SK-N-SH (cell line): ENCODE measurements around the gene ZMYM1. TPM values are rescaled to one million over a fixed set of nuclear protein-coding genes. Genes with fewer than 3 reads are reported as not detected.
"Not testable (repeated sequence)": the region's sequence is repeated elsewhere in the genome, so short reads cannot be mapped to it uniquely, and the experiment has no call there.

Experiments
- CTCF ChIA-PET: fragments of 300-600, 350-600 bp; formaldehyde crosslinking; extraction: SDS; loops from one replicate; lab custom pipeline; 2021; lab: Yijun Ruan, JAX
- POLR2A ChIA-PET: fragments of 350-600 bp; sonication (Branson Sonifier 250); formaldehyde crosslinking; extraction: SDS; loops from one replicate; lab custom pipeline; 2020; ENCODE audit warnings: antibody characterized with exemption, inconsistent platforms; lab: Yijun Ruan, JAX
- DNase-seq: peaks from one replicate; pipeline ENCODE4 v3.0.0; 2012
- H2AFZ ChIP-seq: fragments of 200-600 bp; sonication (generic); 2 replicates; pipeline ENCODE4 v1.8.1; 2016; ENCODE audit warnings: antibody characterized with exemption, mild to moderate bottlenecking, low read depth
- H3F3A ChIP-seq: fragments of 200-600 bp; sonication (generic); replicated peaks from 2 replicates; pipeline ENCODE3; 2016; ENCODE audit warnings: antibody characterized with exemption, mild to moderate bottlenecking; ENCODE audit not compliant: insufficient read depth
- H3K27ac ChIP-seq, 2 experiments: fragments of 200-500 bp in 1 of 2; fragments of 200-600 bp in 1 of 2; sonication (Bioruptor generic) in 1 of 2; sonication (generic), shearing (Covaris generic) in 1 of 2; 2 replicates each; pipeline versions ENCODE4 v1.5.1 to v1.6.1; 2014 to 2016; ENCODE audit warnings: low read depth in 2 of 2, inconsistent platforms in 1 of 2, low read length in 1 of 2, mild to moderate bottlenecking in 1 of 2, mixed read lengths in 1 of 2
- H3K27me3 ChIP-seq: fragments of 200-600 bp; sonication (generic), shearing (Covaris generic); 2 replicates; pipeline ENCODE4 v1.6.1; 2016; ENCODE audit warnings: mixed run types; ENCODE audit not compliant: insufficient read depth
- H3K36me3 ChIP-seq, 2 experiments: fragments of 200-500 bp in 1 of 2; fragments of 200-600 bp in 1 of 2; sonication (Bioruptor generic) in 1 of 2; sonication (generic) in 1 of 2; replicated peaks in 1 of 2; 2 replicates each; pipeline versions ENCODE3 to v1.5.1; 2014 to 2016; ENCODE audit warnings: low read length in 1 of 2, mild to moderate bottlenecking in 1 of 2; ENCODE audit not compliant: insufficient read depth in 2 of 2, control insufficient read depth in 1 of 2
- H3K4me1 ChIP-seq, 2 experiments: fragments of 200-500 bp in 1 of 2; fragments of 200-600 bp in 1 of 2; sonication (Bioruptor generic) in 1 of 2; sonication (generic), shearing (Covaris generic) in 1 of 2; 2 replicates each; pipeline versions ENCODE4 v1.5.1 to v1.6.1; 2014 to 2016; ENCODE audit warnings: low read depth in 1 of 2, low read length in 1 of 2, mixed run types in 1 of 2; ENCODE audit not compliant: insufficient read depth in 2 of 2, control insufficient read depth in 1 of 2
- H3K4me2 ChIP-seq: fragments of 200-600 bp; sonication (generic), shearing (Covaris generic); 2 replicates; pipeline ENCODE4 v1.6.1; 2017; ENCODE audit warnings: mixed run types
- H3K4me3 ChIP-seq, 2 experiments: fragments of 200-500 bp in 1 of 2; fragments of 200-600 bp in 1 of 2; sonication (Bioruptor generic) in 1 of 2; sonication (generic), shearing (Covaris generic) in 1 of 2; 2 replicates each; pipeline versions ENCODE4 v1.5.1 to v1.8.1; 2014 to 2016; ENCODE audit warnings: low read depth in 2 of 2, inconsistent platforms in 1 of 2, low read length in 1 of 2, mild to moderate bottlenecking in 1 of 2, mixed read lengths in 1 of 2, moderate library complexity in 1 of 2
- H3K79me2 ChIP-seq: fragments of 200-600 bp; sonication (generic); 2 replicates; pipeline ENCODE4 v1.8.1; 2017; ENCODE audit warnings: mild to moderate bottlenecking; ENCODE audit not compliant: insufficient read depth
- H3K9ac ChIP-seq: fragments of 200-600 bp; sonication (generic); 2 replicates; pipeline ENCODE4 v1.6.1; 2017; ENCODE audit warnings: mixed run types
- H3K9me2 ChIP-seq: fragments of 200-600 bp; sonication (generic); 2 replicates; pipeline ENCODE4 v1.6.1; 2017; ENCODE audit warnings: mixed run types
- H3K9me3 ChIP-seq: fragments of 200-600 bp; sonication (generic); 2 replicates; pipeline ENCODE4 v1.6.1; 2017; ENCODE audit warnings: mixed run types, mild to moderate bottlenecking, moderate library complexity
- H4K20me1 ChIP-seq: fragments of 200-600 bp; sonication (generic); 2 replicates; pipeline ENCODE4 v1.6.1; 2017; ENCODE audit warnings: mild to moderate bottlenecking, mixed run types; ENCODE audit not compliant: insufficient read depth
- CHD2 ChIP-seq: fragments of 150-350 bp; IDR thresholded peaks from 2 replicates; pipeline ENCODE4 v1.6.1; 2018; ENCODE audit warnings: low read length; ENCODE audit not compliant: partially characterized antibody
- CTCF ChIP-seq: fragments of 200-600 bp; sonication (generic); IDR thresholded peaks from 2 replicates; pipeline ENCODE4 v1.6.1; 2017; ENCODE audit warnings: antibody characterized with exemption, mild to moderate bottlenecking, moderate library complexity
- ELF1 ChIP-seq: IDR thresholded peaks from 2 replicates; pipeline ENCODE4 v1.4.0; 2012
- FOXJ3 ChIP-seq: sonication (generic); formaldehyde crosslinking; IDR thresholded peaks from 2 replicates; pipeline ENCODE4 v1.5.1; 2020; ENCODE audit warnings: mild to moderate bottlenecking, missing genetic modification reagents
- GATA2 ChIP-seq: sonication (generic); formaldehyde crosslinking; IDR thresholded peaks from 2 replicates; pipeline ENCODE4 v1.5.0; 2020; ENCODE audit warnings: mild to moderate bottlenecking, missing genetic modification reagents
- MEF2A ChIP-seq: IDR thresholded peaks from 2 replicates; pipeline ENCODE4 v1.4.0; 2012; ENCODE audit warnings: low read depth, borderline replicate concordance
- RAD21 ChIP-seq: IDR thresholded peaks from 2 replicates; pipeline ENCODE4 v1.6.1; 2012; ENCODE audit warnings: mild to moderate bottlenecking, low read length
- RFX5 ChIP-seq: IDR thresholded peaks from 2 replicates; pipeline ENCODE4 v1.6.1; 2012; ENCODE audit warnings: mild to moderate bottlenecking, improper control_type of control experiment, low read length
- SIN3A ChIP-seq: IDR thresholded peaks from 2 replicates; pipeline ENCODE4 v1.6.1; 2012; ENCODE audit warnings: low read depth, mild to moderate bottlenecking, low read length, moderate library complexity, borderline replicate concordance
- TCF12 ChIP-seq: IDR thresholded peaks from 2 replicates; pipeline ENCODE4 v1.4.0; 2012
- USF1 ChIP-seq: IDR thresholded peaks from 2 replicates; pipeline ENCODE4 v1.4.0; 2012; ENCODE audit warnings: low read depth, borderline replicate concordance
- WGBS: methylation state at CpG from one replicate; pipeline ENCODE4 v1.1.6; 2017; ENCODE audit warnings: low lambda C conversion rate; 5-methylcytosine and 5-hydroxymethylcytosine counted together
- polyA plus RNA-seq, 3 experiments: library from polyadenylated mRNA; depleted of rRNA; stranded (reverse); fragments of >200 nt; gene quantifications; 2 replicates each; pipeline ENCODE4 v1.2.3, GENCODE V29; 2012
- TF ChIP-seq, protein P1 (sequence below): IDR thresholded peaks from 2 replicates; pipeline ENCODE4 v1.4.0; 2012; ENCODE audit warnings: low read depth

ZMYM1 gene
- polyA plus RNA-seq, 1 of the 3 experiments (the other 2 are of a cell fraction): 4.1 TPM

DNA sequence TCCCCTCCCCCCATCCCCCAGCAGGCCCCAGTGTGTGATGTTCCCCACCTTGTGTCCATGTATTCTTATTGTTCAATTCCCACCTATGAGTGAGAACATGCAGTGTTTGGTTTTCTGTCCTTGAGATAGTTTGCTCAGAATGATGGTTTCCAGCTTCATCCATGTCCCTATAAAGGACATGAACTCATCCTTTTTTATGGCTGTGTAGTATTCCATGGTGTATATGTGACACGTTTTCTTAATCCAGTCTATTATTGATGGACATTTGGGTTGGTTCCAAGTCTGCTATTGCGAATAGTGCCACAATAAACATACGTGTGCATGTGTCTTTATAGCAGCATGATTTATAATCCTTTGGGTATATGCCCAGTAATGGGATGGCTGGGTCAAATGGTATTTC lies 24.9 kb upstream of the ZMYM1 start:
- H3K4me3 ChIP-seq, DNase-seq, CTCF ChIA-PET, H3K27ac ChIP-seq, H3K9ac ChIP-seq, H3K9me3 ChIP-seq, H3K9me2 ChIP-seq, POLR2A ChIA-PET, H4K20me1 ChIP-seq, H3K79me2 ChIP-seq, H3K4me2 ChIP-seq, H3K36me3 ChIP-seq, H2AFZ ChIP-seq, H3K4me1 ChIP-seq, H3K27me3 ChIP-seq, H3F3A ChIP-seq: not testable (repeated sequence)
- WGBS: 25% methylated on average over 3 of the region's 3 CpGs

DNA sequence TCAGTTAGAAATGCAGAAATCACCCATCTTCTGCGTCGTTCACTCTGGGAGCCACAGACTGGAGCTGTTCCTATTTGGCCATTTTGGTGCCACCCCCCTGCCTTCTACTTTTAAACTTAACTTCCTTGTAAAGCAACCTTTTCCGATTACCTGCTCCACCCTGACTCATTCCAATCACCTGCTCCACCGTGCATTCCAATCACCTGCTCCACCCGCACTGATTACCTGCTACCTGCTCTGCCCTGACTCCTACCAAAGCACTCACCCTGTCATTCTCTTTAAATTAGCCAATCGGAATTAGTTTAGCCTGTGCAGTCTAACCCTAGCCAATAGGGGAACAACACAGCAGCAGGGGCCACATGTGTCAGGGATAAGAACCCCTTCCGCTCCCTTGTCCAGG lies 20.9 kb upstream of the ZMYM1 start:
- H3K4me1 ChIP-seq, H3K36me3 ChIP-seq, H4K20me1 ChIP-seq, H3K4me2 ChIP-seq, H3K79me2 ChIP-seq, H3K4me3 ChIP-seq, H3K9ac ChIP-seq, H2AFZ ChIP-seq, H3K9me2 ChIP-seq, H3F3A ChIP-seq, CTCF ChIA-PET, H3K27ac ChIP-seq, POLR2A ChIA-PET, H3K27me3 ChIP-seq, DNase-seq, H3K9me3 ChIP-seq: not testable (repeated sequence)
- WGBS: 79% methylated on average over 7 of the region's 7 CpGs

DNA sequence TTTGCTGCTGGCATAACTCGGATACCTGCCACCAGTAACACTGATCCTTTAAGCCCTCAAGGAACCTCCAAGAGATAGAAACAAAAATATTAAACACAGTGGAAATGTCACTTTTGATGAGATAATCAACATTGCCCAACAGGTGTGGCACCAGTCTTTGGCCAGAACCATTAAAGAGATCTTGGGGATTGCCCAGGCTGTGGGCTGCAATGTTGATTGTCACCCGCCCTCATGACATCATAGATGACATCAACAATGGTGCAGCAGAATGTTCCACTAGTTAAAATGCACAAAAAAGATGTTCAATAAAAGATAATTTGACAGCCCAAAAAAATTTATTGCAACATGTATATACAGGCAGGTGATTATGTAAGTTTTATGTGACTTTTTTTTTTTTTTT lies 20.2 kb upstream of the ZMYM1 start:
- TF ChIP-seq SIN3A: no peak
- no peak for TF ChIP-seq ELF1
- TF ChIP-seq, all 33 proteins: peak for 0
- peaks cover 0 to 6% of the 10 kb centered on the region in 2 experiments; a peak in 1 of 4 replicates for H3K4me1 ChIP-seq
- no peaks in the 10 kb centered on the region; the same call in 1 of the 2 replicates for H3K27me3 ChIP-seq
- no peaks in the 10 kb centered on the region for H3K36me3 ChIP-seq
- POLR2A ChIA-PET: no interaction called here
- H3K9ac ChIP-seq: no peak overlapping the region
- no peak overlapping the region for H3K4me3 ChIP-seq
- 0 out of 2 replicates have a peak, but pooled peaks cover 3% of the 10 kb centered on the region for H3K9me3 ChIP-seq
- no peak overlapping the region for H2AFZ ChIP-seq
- no peaks in the 10 kb centered on the region for H3K9me2 ChIP-seq
- no peaks in the 10 kb centered on the region for H4K20me1 ChIP-seq
- peaks cover 4% of the 10 kb centered on the region for H3F3A ChIP-seq
- DNase-seq: no peak
- H3K79me2 ChIP-seq: no peaks in the 10 kb centered on the region
- CTCF ChIA-PET: no interaction called here
- 56% methylated on average over 2 of the region's 2 CpGs for whole genome bisulfite sequencing
- no peak overlapping the region for H3K27ac ChIP-seq
- no peak overlapping the region for H3K4me2 ChIP-seq

DNA sequence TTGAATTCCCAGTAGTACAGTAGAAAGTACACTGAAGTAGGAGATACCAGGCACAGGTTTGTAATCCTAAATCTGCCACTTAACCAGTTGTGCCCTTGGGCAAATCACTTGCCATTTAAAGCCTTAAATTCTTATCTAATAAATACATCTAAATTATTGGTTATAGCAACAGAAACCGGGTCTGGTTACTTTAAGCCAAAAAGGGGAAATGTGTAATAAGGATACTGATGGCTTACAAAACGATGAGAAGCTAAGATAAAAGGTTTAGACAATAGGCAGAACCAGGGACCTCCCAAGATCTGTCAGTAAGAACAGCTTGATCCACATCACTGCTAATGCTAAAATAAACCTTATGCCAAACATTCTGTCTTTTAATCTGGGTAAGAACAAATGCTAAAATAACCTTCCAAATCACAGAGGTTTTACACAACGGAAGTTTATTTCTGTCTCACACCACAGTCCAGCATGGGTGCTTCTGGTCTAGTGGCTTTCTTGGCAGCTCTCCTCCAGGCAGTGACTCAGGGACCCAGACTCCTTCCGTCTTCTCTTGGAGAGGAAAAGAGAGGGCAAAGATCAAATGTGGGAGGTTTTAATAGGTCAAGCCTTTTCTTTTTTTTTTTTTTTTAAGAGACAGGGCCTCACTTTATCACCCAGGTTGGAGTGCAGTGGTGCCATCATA lies 16.5 kb upstream of the ZMYM1 start:
- peaks cover 4% of the 10 kb centered on the region for H3F3A ChIP-seq
- no peaks in the 10 kb centered on the region for H4K20me1 ChIP-seq
- no peak overlapping the region for H3K9ac ChIP-seq
- no peak overlapping the region for H2AFZ ChIP-seq
- H3K9me2 ChIP-seq: no peaks in the 10 kb centered on the region
- no peaks in the 10 kb centered on the region for H3K36me3 ChIP-seq
- H3K9me3 ChIP-seq: 0 out of 2 replicates have a peak, but pooled peaks cover 3% of the 10 kb centered on the region
- DNase-seq: peak; percentile 74
- WGBS: 2% methylated on average over 4 of the region's 4 CpGs
- POLR2A ChIA-PET: interaction anchor here (0.6 to 0.9 kb wide), 3 partner anchors 22 to 169 kb away, joined by 3 to 9 read pairs (median 3); partner anchors contain the start of gene SFPQ
- H3K79me2 ChIP-seq: no peaks in the 10 kb centered on the region
- H3K4me3 ChIP-seq: no peak overlapping the region
- CTCF ChIA-PET: interaction anchor here (0.8 to 1.5 kb wide), 3 partner anchors 12 to 276 kb away, joined by 3 read pairs; no protein-coding TSS in a partner anchor
- H3K4me2 ChIP-seq: no peak overlapping the region
- H3K4me1 ChIP-seq: peaks cover 0 to 6% of the 10 kb centered on the region in 2 experiments; a peak in 1 of 4 replicates
- H3K27ac ChIP-seq: peak overlapping the region; percentile 20 to 79; a peak in 3 of 4 replicates
- H3K27me3 ChIP-seq: no peaks in the 10 kb centered on the region; the same call in 1 of the 2 replicates
- TF ChIP-seq RAD21 (peak; percentile 2; the same call in 1 of the 2 replicates), GATA2 (CRISPR knock-in tag) (peak; percentile 91), USF1 (no peak), FOXJ3 (CRISPR knock-in tag) (no peak; the same call in 1 of the 2 replicates), TCF12 (peak; percentile 66), RFX5 (no peak), CTCF (no peak), MEF2A (no peak), CHD2 (no peak)
- TF ChIP-seq, protein P1, sequence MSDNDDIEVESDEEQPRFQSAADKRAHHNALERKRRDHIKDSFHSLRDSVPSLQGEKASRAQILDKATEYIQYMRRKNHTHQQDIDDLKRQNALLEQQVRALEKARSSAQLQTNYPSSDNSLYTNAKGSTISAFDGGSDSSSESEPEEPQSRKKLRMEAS: no peak
